Activated CD8-positive, alpha-beta memory T cell treated with anti-CD3 and anti-CD28 coated beads, Interleukin-2, amount 50 U/mL, for 48 hours (primary cell): ENCODE data around the gene ZNF124.
A peak's percentile ranks its signal among the peaks of the same experiment; 100 is the strongest.
"Not testable (repeated sequence)": the region's sequence is repeated elsewhere in the genome, so short reads cannot be mapped to it uniquely, and the experiment has no call there.

ENCODE experiments used
- DNase-seq: peaks from one replicate; pipeline ENCODE4 v3.0.0-alpha.2; 2020

Gene ZNF124

DNA sequence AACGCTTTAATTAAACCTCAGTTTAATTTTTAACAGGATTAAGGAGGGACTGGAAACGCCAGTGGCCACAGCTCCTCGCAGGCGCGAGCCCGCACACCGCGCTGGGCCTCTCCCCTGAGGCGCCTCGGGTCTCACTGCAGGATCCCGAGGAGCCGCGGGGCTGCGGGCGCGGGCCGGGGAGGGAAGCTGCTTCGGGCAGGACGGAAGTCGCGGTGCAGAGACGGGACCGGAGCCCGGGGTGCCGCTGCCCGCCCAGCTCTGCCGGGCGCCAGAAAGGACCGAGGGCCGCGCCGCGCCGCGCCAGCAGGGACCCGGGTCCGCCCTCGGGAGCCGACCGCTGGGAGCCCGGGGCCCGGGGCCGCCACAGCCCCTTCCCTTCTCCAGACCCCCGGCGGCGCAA is 377 bp downstream of the ZNF124 start:
- DNase-seq = not testable (repeated sequence)

DNA sequence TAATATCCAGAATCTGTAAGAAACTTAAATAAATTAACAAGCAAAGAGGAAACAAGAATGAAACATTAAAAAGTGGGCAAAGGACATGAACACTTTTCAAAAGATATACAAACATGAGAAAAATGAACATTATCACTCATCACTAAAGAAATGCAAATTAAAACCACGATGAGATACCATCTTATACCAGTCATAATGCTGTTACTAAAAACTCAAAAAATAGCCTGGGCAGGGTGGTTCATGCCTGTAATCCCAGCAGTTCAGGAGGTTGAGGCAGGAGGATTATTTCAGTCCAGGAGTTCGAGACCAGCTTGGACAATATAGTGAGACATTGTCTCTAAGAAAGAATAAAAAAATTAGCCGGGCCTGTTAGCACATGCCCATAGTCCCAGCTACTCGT is 6.1 kb downstream of the ZNF124 start:
- DNase-seq = no peak

DNA sequence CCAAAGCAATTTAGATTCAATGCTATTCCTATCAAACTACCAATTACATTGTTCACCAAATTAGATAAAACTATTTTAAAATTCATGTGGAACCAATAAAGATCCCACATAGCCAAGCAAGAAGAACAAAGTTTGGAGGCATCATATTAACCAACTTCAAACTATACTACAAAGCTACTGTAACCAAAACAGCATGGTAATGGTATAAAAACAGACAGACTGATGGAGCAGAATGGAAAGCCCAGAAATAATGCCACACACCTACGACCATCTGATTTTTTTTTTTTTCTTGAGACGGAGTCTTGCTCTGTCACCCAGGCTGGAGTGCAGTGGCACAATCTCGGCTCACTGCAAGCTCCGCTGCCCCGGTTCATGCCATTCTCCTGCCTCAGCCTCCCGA is 7.1 kb downstream of the ZNF124 start:
- no peak for DNase-seq

DNA sequence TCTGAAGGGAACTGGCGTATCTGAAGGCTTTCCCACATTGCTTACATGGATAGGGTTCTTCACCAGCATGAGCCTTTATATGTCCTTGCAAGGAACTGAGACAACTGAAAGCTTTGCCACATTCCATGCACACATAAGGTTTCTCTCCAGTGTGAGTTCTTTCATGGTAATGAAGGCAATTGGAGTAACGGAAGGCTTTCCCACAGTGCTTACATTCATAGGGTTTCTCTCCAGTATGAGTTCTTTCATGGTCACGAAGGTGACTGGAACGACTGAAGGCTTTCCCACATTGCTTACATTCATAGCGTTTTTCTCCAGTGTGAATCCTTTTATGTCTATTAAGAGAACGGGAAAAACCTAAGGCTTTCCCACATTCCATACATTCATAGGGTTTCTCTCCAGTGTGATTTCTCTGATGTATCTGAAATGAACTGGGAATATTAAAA is 15.0 kb downstream of the ZNF124 start:
- no peak for DNase-seq

DNA sequence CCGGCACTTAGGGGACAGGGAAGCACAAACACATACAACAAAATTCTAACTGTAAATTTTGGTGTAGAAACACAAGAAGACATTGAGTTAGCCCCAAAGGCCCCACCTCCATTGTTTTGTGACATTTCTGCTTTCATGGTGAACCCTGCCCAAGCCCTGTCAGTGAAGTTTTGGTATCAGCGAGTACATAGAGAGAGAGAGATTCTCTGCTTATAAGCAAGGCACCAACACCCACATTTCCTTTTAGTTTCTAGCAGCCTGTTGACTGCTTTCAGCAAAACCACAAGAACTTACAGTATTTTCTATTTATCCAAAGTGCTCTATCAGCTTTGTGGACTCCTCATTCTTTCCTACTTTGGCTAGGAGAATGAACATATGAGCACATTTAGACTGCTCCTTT is 24.0 kb downstream of the ZNF124 start:
- DNase-seq = no peak

DNA sequence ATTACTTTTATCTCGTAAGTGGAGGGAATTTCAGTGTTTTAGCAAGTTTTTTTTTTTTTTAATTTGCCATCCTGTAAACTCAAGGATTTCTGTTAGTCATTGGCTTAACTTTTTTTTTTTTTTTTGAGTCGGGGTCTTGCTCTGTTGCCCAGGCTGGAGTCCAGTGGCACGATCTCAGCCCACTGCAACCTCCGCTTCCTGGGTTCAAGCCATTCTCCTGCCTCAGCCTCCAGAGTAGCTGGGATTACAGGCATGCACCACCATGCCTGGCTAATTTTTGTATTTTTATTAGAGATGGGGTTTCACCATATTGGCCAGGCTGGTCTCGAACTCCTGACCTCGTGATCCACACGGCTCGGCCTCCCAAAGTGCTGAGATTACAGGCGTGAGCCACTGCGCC is 24.7 kb downstream of the ZNF124 start:
- DNase-seq = not testable (repeated sequence)

DNA sequence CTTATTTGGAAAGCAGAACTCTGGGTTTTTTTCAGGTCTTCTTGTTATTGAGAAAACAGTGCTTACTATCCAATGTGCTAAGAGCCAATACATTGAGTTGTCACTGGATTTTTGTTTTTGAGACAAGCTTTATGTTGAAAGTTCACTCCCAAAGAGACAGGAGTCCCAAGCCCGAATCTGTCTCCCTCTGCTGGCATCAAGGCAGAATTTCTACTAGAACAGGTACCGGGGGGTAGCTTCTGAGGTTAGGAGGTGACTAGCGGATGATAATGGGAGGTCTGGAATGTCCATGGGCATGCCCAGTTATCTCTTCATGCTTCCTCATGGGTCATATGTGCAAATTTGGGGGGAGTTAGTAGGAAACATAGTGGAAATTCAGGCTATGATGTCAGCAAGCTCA is 25.1 kb downstream of the ZNF124 start:
- DNase-seq = no peak

DNA sequence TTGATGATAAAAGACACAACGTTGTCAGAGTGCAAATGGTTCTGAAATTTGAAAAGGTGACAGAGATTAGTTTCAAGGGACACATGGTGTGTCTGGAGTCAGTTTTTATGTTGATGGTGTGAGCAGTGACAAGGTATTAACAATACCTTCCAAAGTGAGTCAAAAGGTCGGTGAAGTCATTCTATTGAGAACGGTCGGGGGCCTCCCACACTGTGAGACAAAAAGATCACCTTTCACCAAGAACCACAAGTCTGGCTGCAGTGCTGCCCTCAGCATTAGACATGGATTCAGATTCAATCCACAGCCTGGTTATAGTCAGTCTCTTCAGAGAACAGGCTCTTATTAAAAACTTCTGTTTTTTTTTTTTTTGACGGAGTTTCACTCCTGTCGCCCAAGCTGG is 26.5 kb downstream of the ZNF124 start:
- no peak for DNase-seq

DNA sequence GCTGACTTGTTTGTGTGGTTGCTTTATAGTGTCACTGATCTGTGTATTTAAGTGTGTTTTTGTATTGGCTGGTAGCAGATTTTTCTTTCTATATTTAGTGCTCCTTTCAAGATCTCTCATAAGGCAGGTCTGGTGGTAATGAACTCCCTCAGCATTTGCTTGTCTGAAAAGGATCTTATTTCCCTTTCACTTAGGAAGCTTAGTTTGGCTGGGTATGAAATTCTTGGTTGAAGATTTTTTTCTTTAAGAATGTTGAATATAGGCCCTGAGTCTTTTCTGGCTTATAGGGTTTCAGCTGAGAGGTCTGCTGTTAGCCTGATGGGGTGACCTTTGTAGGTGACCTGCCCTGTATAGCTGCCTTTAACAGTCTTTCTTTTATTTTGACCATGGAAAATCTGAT is 32.3 kb downstream of the ZNF124 start:
- DNase-seq = not testable (repeated sequence)

DNA sequence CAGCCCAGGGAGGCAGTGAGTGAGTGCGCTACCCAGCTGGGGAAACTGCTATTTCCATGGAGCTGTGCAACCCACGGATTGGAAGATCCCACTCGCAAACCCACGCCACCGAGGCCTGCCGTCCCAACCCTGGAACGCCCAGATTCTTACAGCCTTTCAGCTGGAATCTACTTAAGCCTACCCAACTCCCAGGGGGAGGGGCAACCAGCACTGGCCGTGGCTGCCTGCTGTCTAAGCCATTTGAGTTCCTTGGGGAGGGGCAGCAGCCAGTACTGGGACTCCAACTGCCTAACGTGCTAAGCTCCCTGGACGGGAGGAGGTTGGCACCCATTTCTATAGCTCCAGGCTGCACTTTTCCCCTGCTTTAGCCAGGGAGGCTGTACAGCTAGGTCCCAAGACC is 40.6 kb downstream of the ZNF124 start:
- DNase-seq = no peak

DNA sequence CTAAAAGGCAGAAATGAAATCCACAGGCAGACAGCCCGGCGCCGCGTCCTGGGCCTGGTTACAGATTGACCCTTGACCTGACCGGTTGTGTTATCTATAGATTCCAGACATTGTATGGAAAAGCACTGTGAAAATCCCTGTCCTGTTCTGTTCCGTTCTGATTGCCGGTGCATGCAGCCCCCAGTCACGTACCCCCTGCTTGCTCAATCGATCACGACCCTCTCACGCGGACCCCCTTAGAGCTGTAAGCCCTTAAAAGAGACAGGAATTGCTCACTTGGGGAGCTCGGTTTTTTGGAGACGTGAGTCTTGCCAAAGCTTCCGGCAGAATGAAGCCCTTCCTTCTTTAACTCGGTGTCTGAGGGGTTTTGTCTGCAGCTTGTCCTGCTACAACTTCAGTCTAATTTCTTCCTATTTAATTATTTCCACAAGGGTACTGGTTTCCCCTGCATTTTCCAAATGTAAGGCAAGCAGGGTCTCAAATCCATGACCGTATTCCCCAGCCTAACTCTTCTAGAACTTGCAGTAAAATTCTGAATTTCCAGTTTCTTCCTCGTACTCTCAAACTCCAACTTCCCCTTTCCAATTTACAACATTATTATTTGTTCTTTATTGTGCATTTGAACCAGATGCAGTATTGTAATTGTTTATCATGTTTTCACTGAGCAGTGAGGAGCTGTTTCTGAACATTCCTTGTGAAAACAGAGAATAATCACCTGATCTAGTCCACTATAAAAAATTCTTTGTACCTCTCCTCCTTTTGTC is 44.1 kb downstream of the ZNF124 start:
- DNase-seq = not testable (repeated sequence)

DNA sequence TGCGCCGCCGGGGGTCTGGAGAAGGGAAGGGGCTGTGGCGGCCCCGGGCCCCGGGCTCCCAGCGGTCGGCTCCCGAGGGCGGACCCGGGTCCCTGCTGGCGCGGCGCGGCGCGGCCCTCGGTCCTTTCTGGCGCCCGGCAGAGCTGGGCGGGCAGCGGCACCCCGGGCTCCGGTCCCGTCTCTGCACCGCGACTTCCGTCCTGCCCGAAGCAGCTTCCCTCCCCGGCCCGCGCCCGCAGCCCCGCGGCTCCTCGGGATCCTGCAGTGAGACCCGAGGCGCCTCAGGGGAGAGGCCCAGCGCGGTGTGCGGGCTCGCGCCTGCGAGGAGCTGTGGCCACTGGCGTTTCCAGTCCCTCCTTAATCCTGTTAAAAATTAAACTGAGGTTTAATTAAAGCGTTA is 45.2 kb downstream of the ZNF124 start:
- not testable (repeated sequence) for DNase-seq

DNA sequence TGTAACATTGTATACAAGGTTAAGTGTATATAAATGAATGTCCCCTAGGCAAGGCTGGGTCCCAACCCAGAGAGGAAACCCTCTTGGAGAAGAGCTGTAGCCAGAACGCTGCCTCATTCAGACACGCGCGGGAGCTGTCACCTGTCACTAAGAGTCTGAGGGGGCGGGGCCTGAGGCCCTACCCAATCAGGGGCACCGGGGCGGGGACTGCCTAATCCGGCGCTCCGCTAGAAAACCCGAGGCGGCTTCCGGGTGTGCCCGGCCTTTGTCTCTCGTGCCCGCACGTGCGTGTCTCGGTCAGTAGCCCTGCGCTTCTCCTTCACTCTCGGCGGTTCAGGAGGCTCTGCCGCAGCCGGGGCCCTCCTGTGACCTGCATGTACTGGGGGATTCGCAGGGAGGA is 45.7 kb downstream of the ZNF124 start:
- not testable (repeated sequence) for DNase-seq

DNA sequence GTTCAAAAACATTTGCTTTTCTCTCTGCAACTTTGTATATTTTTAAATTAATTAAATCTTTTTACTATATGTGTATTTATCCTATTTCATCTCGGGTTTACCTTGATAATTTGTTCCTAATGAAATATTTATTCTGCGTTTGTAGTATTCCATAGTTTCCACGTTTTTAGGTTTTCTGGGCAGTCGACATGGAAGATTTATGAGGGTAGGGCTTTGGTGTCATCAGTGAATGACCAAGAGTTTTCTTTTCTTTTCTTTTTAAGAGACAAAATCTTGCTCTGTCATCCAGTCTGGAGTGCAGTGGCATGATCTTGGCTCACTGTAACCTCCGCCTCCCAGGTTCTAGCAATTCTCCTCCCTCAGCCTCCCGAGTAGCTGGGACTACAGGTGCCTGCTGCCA is 50.4 kb downstream of the ZNF124 start:
- DNase-seq = no peak

DNA sequence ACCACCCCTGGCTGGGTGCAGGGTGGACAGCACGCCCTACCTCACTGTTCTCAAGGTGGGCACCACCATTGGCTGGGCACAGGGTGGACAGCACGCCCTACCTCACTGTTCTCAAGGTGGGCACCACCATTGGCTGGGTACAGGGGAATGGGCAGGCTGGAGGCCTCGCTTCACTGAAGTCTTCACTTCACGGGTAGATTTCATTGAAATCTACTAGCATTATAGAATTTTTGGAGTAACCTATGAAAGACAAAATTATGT is 51.5 kb downstream of the ZNF124 start:
- not testable (repeated sequence) for DNase-seq

DNA sequence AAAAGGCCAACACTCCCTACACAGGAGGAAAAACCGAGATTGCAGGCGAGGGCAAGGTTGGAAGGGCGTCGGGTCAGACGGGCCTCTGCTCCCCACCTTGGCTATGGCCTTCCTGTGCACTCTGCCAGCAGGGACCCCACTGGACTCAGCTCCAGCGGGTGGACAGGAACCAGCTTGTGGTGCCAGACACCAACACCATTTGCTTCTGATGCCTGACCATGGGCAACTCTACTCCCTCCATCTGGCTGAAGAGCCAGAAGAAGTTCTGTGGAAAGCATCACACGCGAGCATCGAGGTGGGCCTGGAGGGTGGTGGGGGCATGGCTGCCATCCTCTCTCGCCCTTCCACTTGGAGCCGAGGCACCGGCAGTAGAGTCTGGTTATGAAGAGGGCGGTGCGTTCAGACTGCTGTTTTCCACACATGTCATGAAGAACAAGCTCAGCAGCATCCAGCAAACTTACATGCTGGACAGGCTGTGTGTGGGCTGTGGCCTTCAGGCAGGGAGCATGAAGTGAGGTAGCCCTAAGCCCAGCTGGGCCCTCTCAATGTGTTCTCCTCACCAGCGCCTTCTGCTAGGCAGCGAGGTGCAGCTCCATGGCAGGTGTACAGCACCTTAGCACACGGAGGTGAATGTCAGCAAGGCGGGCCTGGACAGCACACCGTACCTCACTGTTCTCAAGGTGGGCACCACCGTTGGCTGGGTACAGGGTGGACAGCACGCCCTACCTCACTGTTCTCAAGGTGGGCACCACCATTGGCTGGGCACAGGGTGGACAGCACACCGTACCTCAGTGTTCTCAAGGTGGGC is 52.0 kb downstream of the ZNF124 start:
- DNase-seq = no peak

DNA sequence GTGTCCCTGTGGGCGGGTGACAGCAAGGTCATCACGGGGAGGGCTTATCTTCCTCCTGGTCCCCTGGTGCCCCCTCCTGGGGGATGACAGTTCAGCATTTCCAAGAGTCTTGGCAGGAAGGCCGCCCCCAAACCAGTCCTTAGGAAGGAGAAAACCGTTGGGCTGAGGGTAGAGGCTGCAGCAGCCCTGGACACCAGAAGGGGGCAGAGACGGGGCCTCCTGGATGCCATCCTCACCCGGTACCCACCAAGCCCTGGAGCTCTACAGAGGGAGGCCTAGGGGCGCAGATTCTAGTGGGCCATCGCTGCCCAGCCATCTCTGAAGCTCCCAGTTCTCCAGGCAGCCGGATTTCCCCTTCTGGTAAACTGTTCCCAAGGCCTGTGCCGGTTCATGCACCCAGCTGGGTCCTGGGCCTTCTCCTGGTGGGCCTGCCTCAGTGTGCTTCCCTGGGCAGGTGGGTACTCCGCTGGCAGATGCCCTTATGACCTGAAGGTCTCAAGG is 52.8 kb downstream of the ZNF124 start:
- DNase-seq = peak; percentile 70

DNA sequence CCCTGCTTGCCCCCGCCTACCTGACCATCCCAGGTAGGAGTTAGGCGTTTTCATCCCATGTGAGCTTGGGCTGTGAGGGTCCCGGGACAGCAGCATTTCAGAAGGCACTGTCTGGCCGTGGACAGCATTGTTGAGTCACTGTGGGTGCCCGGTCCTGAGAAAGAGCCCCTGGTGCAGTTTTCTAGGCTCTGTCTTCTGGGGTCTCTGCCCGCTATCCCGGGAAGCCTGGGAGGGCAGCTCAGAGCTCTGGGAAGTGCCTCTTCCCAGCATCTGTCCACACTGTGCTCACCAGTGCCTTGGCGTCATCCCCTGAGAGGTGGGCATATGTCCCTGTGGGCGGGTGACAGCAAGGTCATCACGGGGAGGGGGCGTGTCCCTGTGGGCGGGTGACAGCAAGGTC is 56.3 kb downstream of the ZNF124 start:
- DNase-seq = peak; percentile 47

DNA sequence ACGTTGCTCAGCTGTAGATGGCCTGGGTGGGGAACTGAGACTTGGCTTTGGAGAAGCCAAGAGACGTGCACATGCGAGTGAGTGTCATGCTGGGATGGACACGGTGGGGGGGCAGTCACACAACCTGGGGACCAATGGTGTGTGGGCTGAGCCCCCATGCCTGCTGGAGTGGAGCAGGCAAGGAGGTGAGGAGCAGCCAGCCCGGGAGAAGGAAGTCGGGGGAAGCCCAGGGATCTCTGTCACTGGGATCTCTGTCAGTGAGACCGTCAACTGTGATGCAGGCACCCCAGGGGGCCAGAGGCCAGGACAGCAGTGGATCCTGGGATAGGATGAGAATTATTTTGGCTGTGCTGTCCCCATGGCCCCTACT is 56.7 kb downstream of the ZNF124 start:
- peak; percentile 49 for DNase-seq

DNA sequence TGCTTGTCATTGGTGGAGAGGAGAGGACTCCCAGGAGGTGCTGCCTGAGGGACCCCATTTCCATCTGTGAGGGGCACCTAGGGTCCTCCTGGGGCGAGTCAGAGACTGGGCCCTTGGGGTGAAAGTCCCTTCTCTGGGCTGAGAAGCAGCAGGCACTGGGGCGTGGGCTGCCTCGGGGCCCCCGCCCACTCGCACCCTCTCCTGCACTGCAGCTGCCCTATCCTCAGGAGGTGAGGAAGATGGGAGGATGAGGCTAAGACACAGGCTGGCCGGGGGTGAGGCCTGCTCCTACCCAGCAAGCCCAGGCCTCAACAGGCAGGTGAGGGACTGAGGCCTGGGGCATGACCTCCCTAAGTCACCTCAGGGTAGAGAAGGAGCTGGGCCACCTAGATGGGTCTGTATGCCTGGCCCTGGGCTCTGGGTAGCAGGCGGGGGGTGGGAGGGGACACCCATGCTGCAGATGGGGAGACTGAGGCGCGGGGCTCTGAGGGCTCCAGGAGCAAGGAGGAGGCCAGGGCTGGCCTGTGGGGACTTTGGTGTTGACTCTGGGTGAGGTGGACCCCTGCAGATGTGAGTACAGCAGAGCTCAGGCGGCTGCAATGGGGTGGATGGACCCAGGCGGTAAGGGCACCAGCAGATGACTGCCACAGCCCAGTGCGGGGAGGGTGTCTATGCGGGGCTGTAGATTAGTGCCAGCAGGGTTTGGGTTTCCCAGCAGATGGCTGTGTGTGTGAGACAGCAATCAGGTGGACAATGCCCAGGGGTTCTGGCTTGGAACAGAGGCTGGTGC is 57.3 kb downstream of the ZNF124 start:
- peak; percentile 48 for DNase-seq

DNA sequence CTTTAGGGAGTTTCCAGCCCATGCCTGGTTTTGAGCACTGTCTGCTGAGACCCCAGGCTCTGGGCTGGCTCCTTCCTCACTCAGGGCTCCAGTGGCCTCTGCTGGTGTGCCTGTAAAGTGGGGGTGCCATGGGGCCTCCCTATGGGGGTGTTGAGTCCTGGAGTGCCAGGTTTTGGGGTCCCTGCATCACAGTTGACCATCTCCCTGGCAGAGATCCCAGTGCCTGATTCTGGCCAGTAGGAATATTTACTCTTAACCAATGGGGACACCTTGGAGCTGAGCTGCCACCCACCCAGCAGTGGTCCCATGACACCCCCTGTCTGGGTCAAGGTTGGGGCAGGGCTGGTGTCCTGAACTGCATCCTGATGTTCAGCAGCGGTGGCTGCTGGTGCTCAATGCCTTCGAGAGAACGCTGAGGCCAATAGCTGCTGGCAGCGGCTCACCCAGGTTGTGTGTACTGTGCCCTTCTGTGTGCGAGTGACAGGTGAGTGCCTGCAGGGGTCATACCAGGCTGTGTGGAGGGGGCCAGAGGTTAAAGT is 58.0 kb downstream of the ZNF124 start:
- peak; percentile 43 for DNase-seq

DNA sequence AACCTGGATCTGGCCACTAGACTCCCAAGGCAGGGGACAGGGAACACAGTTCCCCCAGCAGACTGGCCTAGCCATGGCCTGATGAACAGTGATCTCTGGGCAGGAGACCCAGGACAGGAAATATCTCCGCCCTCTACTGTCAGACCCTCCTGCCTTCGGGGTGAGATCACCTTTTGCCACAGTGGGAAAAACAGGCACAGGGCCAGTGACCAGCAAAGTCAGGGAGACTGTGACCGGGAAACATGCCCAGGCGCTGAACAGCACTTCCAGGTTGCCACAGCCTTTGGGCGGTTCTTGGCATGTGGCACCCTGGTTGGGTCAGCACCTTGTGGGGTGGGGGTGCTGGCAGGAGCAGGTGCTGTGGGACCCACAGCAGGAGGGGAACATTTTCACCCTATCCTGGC is 58.7 kb downstream of the ZNF124 start:
- DNase-seq = peak; percentile 43

DNA sequence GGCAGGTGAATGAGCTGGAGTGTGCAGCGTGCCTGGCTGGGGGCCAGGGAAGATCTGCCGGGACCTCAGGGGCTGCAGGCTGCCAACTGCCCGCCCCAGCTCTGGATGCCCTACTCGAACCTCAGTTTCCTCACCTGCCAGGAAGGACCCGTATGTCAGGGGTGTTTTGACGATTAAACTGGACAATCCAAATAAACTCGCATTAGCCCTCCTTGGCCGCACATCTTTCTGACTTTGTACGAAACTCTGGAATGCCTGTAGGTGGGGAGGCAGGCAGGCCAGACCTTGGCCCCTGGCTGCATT is 59.4 kb downstream of the ZNF124 start:
- peak; percentile 36 for DNase-seq
